IPS-NIHi11 (cell line): ENCODE measurements around the gene PIGZ.
A peak's percentile ranks its signal among the peaks of the same experiment; 100 is the strongest.

Experiments used
- DNase-seq: peaks from one replicate; pipeline ENCODE4 v3.0.0; 2012; ENCODE audit warnings: mixed read lengths, low spot score

Gene PIGZ

GRCh38 chr3:197001106-197001971, 32.7 kb upstream of the PIGZ start:
- no peak for DNase-seq

DNA sequence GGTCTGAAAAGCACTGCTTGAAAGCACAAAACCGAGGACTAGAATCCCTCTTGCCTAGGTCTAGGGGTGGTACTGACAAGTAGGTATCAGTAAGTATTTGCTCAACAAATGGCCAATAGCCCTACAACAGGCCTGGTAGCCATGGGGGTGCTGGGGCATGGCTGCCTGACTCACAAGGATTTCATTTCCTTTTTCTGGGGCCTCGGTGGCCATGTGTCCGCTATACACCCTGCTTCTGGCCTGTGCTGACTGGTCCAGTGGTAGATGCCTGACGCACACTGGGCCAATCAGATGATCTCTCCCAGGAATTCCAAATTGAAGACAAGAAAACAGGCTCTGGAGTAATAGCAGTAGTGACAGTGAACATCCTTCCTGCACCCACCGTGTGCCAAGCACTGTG, 31.6 kb upstream of the PIGZ start:
- no peak for DNase-seq

GRCh38 chr3:196998966-196999760, 30.5 kb upstream of the PIGZ start:
- DNase-seq, result no peak

- no peak for DNase-seq
These were observed 28.7 kb upstream of the PIGZ start for GRCh38 chr3:196997311-196997710.

GRCh38 chr3:196996454-196997265, 28.0 kb upstream of the PIGZ start:
- DNase-seq, result no peak

DNA sequence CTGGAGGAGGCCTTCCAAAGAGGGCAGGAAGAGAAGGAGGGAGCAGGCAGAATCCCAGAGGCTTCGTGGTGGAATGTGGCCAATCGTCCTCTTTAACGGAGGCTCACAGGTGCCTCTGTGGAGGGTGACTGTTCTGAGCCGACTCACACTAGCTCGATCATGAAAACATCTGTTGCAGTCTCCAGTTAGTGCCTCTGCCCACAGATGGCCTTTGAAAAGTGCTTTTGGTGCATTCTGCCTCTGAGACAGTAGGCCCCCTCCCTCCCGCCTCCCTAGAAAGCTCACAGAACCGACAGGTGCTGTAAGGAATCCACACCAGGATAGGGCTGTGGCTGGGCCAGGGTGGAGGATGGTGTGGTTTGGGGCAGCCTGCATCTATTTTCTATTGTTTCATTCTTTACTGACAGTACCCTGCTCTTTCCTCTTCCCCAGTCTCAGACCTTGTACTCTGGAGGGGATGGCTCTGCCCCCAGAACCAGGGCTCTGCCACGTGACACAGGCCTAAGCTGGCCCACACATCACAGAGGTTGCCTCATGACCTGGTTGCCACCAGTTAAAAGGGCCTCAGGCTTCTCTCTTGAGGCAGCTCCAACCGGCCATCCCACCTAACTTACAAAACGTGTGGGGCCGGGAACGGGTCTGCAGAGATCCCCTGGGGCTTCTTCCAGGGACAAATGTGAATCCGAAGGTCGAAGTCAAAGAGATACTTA, 27.2 kb upstream of the PIGZ start:
- DNase-seq, result no peak

DNA sequence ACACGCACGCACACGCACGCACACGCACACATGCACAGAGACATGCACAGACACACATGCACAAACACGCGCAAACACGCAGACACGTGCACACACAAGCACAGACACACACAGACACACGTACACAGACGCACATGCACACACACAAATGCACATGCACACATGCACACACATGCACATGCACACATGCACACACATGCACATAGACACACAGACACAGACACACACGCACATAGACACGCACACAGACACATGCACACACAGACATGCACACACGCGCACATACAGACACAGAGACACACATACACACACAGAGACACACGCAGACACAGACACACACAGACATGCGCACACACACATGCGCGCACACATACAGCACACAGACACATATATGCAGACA, 26.4 kb upstream of the PIGZ start:
- DNase-seq, result no peak

DNA sequence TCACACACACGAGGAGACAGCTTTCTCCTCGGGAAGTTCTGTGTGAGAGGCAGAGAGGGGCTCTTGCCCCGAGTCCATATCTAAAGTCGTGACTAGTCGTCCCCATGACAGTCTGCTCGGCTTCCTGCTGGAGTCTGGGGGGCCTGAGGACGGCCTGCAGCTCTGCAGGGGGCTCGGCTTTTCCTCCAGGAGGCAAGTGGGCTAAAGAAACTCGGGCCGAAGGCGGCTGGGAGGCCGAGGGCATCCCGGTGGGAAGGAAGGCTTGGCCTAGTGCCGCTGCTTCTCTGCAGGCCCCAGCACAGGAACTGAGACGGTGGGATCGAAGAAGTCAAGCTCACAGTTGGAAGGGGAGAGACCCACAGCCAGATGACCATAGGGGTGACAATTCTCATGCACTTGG, 25.4 kb upstream of the PIGZ start:
- peak; percentile 19 for DNase-seq

DNA sequence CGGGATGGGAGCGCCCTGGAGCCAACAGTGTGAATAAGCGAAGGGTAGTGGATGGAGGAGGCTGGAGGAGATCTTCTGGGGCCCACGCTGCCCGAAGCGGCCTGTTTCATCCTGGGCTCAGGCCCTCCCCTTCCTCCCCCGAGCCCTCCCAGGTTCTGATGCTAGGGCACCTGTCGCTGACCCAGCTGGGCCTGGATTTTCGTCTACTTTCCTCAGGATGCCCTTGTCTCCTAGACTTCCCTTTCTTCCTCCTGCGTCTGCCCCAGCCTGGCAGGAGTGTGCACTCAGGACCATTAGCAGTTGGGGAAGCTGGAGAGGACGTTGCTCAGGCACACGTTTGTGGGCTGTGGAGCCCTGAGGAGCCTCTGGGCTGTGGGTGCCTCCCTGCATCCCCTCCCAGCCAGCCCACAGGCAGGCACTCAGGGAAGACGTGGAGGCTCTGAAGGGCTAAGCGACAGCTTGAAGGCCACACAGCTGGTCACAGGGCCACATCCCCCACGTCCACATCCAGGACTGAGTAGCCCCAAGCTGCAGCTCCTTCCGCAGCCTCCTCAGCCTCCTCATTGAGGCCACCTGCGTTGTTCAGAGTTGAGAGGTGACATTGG, 23.9 kb upstream of the PIGZ start:
- DNase-seq, result peak; percentile 6

- DNase-seq, result peak; percentile 8
These were observed 23.2 kb upstream of the PIGZ start for GRCh38 chr3:196991581-196992460.

- peak; percentile 4 for DNase-seq
These were observed 22.0 kb upstream of the PIGZ start for GRCh38 chr3:196990601-196991007.

GRCh38 chr3:196989721-196990262, 21.2 kb upstream of the PIGZ start:
- DNase-seq, result no peak

- DNase-seq, result peak; percentile 69
These were observed 19.8 kb upstream of the PIGZ start for GRCh38 chr3:196988241-196989029.

GRCh38 chr3:196987022-196987421, 18.4 kb upstream of the PIGZ start:
- DNase-seq, result no peak

DNA sequence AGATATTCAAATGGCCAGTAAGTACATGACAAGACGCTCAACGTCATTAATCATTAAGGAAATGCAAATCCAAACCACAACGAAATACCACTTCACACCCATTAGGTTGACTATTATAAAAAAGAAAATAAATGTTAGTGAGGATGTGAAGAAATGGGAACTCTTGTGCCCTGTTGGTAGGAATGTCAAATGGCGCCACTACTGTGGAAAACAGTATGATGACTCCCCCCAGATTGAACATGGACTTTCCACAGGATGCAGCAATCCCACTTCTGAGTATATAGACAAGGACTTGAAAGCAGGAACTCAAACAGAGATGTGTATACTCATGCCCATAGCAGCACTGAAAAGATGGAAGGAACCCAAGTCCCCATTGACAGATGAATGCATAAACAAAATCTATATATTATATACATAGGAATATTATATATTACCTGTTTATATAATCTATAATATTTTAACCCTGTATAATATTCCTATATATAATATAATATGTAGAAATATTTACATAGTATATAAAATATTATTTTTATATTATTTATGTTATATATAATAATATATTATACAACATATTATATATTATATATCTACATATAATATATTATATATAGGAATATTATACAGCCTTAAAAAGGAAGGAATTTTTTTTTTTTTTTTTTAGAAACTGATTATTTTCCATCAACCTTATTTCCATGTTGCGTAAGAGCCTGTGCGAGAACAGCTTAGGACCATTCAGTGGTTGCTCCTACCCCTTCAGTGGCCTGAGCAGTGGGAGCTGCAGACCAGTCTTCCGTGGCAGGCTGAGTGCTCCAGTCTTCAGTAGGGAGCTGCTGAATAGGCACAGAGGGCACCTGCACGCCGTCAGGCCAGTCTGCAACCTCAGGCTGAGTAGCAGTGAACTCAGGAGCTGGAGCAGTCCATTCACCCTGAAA, 17.6 kb upstream of the PIGZ start:
- no peak for DNase-seq

DNA sequence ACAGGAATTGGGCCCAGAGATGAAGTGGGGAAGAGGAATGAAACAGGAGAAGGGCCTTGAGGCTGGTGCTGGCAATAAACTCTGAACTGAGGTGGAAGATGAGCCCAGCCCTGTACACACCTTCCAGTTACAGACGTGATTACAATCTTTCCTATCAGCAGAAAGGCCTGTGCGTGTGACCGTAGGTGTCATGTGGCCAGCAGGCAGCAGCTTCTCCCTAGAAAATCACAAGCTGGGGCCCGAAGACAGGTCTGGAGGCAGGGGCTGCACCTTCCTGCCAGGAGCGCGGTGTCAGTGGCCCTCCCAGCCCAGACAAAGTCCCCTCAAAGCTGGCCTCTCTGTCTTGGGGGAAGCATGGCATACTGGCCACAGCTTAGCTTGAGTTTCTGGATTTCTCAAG, 16.7 kb upstream of the PIGZ start:
- no peak for DNase-seq

DNA sequence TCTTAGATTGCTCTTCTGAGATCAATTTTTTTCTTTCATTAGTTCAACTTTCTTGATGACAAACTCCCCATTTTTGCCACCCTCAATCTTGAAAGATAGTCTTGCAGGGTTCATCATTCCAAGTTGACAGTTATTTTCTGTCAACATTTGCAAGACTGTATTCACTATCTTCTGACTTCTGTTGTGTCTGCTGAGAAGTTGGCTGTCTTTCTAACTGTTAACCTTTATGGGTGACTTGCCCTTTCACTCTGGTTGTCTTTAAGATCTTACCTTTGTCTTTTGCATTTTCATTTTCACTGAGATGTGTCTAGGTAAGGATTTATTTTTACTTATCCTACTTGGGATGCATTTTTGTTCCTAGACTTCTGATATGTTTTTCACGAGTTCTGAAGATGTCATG, 14.6 kb upstream of the PIGZ start:
- DNase-seq, result no peak

DNA sequence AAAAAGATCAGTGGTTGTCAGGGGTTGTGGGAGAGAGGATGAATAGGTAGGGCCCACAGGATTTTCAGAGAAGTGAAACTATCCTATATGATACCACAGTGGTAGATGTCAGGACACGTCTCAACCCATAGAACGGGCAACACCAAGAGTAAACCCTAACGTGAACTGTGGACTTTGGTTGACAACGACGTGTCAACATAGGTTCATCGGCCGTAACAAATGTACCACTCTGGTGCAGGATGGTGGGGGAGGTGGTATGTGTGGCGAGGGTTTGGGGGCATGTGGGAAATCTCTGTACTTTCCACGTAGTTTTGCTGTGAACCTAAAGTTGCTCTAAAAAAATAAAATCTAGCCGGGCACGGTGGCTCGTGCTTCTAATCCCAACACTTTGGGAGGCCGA, 13.0 kb upstream of the PIGZ start:
- DNase-seq, result no peak
